H7 (cell line): Measurements from ENCODE around the gene ASRGL1. TPM values are rescaled to one million over a fixed set of nuclear protein-coding genes. Genes with fewer than 3 reads are reported as not detected.
"Not testable (repeated sequence)": the region's sequence is repeated elsewhere in the genome, so short reads cannot be mapped to it uniquely, and the experiment has no call there.

ENCODE experiments used
- DNase-seq: peaks from one replicate; pipeline ENCODE4 v3.0.0; 2012
- H3K27me3 ChIP-seq: 2 replicates; pipeline ENCODE4 v1.6.0; 2011; ENCODE audit warnings: mild to moderate bottlenecking, low read length; ENCODE audit not compliant: control insufficient read depth, insufficient read depth
- H3K36me3 ChIP-seq: replicated peaks from 2 replicates; pipeline ENCODE4 v1.5.1; 2011; ENCODE audit warnings: low read length; ENCODE audit not compliant: control insufficient read depth, insufficient read depth
- H3K4me3 ChIP-seq: 2 replicates; pipeline ENCODE4 v1.5.1; 2011; ENCODE audit warnings: low read depth, mild to moderate bottlenecking, control low read depth, low read length, moderate library complexity; ENCODE audit not compliant: insufficient read depth
- total RNA-seq: library from RNA; depleted of rRNA; stranded (reverse); fragments of >200 nt; shearing (Covaris generic); gene quantifications from 2 replicates; pipeline ENCODE4 v1.2.3, GENCODE V29; 2014; rRNA removed

Gene ASRGL1
- 46.3 and 56.3 TPM in 2 replicates for total RNA-seq

GRCh38 chr11:62337303-62338181 lies at the start of gene ASRGL1:
TSS of gene ASRGL1 (plus strand) at chr11:62337448. CDS start at chr11:62337978, 530 bp downstream.
- H3K27me3 ChIP-seq: peaks cover 4% of the 10 kb centered on the region; the same call in 1 of the 2 replicates
- H3K4me3 ChIP-seq: peak within 1 kb of the TSS; percentile 82
- H3K36me3 ChIP-seq: no peaks in the 10 kb centered on the region
- peak; percentile 93 for DNase-seq

DNA sequence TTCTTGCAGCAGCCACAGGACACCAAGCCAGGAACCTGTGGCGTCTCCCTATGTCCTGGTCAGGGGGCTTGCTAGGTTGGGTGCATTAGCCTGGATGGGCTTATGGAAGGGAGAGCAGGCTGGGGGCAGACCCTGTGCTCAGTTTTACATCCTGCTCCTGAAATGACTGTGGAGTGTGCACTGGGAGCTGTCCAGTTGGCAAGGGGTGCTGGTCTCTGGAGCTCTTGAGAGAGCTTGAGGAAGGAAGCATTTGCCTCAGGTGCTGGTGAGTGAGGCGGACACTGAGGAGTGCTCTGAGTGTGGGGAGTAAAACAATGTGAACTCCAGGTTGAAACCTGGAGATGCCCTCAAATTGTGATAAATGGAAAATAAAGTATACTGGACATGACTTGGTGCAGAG lies 41.7 kb upstream of the ASRGL1 start:
- Histone ChIP-seq H3K4me3 (no peak overlapping the region), H3K27me3 (no peaks in the 10 kb centered on the region; the same call in 1 of the 2 replicates), H3K36me3 (no peaks in the 10 kb centered on the region)
- DNase-seq: peak; percentile 34

DNA sequence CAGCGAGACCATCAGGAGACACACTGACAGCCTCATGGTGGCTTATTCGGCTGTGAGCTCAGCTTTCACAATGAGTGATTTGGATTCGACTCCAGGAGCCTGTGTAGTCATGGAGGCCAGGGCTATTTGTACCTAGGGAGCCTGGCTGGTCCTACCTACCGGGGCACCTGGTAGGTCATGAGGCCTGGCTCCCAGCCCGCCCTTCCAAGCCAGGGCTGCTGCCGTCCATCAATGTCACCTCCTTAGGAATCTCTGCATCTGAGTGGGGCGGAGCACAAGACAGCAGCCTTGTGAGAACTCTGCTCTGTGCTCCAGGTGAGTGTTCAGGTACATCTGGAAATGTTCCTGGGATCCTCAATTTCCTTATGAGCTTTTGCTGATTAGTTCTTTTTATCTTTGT lies 38.3 kb upstream of the ASRGL1 start, which contains the start of gene SCGB1D4:
Gene SCGB1D4 (minus strand): TSS at position 101 of the 400 bp plus-strand sequence. CDS start 65 bp downstream, at position 36.
- Histone ChIP-seq H3K27me3 (no peaks in the 10 kb centered on the region; the same call in none of the 2 replicates), H3K36me3 (no peaks in the 10 kb centered on the region), H3K4me3 (no peak within 1 kb of the TSS)
- DNase-seq: no peak

DNA sequence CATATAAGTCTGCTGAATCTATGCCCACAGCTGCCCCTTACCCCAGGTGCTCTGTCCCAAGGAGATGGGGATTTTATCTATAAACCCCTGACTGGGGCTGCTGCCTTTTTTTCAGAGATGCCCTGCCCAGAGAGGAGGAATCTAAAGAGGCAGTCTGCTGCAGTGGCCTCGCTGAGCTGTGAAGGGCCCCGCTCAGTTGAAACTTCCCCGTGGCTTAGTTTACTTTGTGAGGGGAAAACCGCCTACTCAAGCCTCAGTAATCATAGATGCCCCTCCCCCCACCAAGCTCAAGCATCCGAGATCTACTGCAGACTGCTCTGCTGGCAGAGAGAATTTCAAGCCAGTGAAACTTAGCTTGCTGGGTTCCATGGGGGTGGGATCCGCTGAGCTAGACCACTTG lies 31.0 kb upstream of the ASRGL1 start:
- no peaks in the 10 kb centered on the region for H3K27me3 ChIP-seq
- H3K36me3 ChIP-seq: no peaks in the 10 kb centered on the region
- no peak for DNase-seq
- H3K4me3 ChIP-seq: no peak overlapping the region

DNA sequence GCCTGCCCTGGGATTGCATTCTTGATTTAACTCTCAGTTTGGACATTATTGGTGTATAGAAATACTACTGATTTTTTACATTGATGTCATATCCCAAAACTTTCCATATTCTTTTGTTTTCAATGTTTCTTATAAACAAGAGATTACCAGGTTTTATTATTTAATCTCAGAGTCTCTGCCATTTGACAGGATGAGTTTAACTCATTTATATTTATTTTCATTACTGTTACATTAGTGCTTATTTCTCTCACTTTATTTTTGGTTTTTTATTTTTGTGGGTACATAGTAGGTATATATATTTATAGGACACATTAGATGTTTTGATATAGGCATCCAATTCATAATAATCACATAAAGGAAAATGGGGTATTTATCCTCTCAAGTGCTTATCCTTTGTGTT lies 29.3 kb upstream of the ASRGL1 start:
- Histone ChIP-seq H3K27me3 (no peaks in the 10 kb centered on the region), H3K36me3 (no peaks in the 10 kb centered on the region), H3K4me3 (no peak overlapping the region)
- no peak for DNase-seq

DNA sequence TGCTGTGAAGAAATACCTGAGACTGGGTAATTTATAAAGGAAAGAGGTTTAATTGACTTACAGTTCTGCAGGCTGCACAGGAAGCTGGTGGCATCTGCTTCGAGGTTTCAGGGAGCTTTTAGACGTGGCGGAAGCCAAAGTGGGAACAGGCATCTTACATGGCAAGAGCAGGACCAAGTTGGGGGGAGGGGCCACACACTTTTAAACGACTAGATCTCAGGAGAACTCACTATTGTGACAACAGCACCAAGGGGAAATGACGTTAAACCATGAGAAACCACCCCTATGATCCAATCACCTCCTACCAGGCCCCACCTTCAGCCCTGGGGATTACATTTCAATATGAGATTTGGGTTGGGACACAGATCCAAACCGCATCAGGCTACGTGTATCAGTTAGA lies 27.3 kb upstream of the ASRGL1 start:
- H3K36me3 ChIP-seq: no peaks in the 10 kb centered on the region
- no peak for DNase-seq
- H3K27me3 ChIP-seq: no peaks in the 10 kb centered on the region
- no peak overlapping the region for H3K4me3 ChIP-seq

GRCh38 chr11:62315431-62315830 lies 21.8 kb upstream of the ASRGL1 start:
- H3K36me3 ChIP-seq: no peaks in the 10 kb centered on the region
- H3K4me3 ChIP-seq: no peak overlapping the region
- DNase-seq: no peak
- no peaks in the 10 kb centered on the region for H3K27me3 ChIP-seq

DNA sequence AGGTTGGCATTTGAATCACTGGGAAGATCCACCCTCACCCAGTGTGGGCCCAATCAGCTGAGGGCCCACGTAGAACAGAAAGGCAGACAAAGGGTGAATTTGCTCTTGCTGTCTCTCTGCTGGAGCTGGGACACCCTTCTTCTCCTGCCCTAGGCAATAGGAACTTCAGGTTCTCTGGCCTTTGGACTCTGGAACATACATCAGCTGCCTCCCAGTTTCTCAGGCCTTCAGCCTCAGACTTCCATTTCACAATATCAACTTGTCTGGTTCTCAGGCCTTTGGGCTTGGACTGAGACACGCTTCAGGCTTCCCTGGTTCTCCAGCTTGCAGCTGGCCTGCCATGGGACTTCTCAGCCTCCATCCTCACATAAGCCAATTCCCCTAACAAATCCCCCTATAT lies 14.7 kb upstream of the ASRGL1 start:
- H3K4me3 ChIP-seq: no peak overlapping the region

GRCh38 chr11:62324731-62325556 lies 12.3 kb upstream of the ASRGL1 start:
- no peak overlapping the region for H3K4me3 ChIP-seq

More for the DNA sequence above, 14.7 kb upstream of the ASRGL1 start:
- no peak for DNase-seq
- Histone ChIP-seq H3K36me3 (no peaks in the 10 kb centered on the region), H3K27me3 (no peaks in the 10 kb centered on the region)

DNA sequence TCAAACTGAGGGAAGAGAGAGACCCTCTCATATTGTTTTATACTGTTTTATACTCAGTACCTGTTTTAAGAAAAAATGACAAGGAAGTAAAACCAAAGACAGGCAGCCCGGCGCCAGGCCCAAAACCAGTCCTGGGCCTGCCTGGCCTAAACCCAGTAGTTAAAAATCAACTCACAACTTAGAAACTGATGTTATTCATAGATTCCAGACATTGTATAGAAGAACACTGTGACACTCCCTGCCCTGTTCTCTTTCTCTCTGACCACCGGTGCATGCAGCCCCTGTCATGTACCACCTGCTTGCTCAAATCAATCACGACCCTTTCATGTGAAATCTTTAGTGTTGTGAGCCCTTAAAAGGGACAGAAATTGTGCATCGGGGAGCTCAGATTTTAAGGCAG lies 11.5 kb upstream of the ASRGL1 start:
- not testable (repeated sequence) for H3K36me3 ChIP-seq, DNase-seq

More at GRCh38 chr11:62324731-62325556, 12.3 kb upstream of the ASRGL1 start:
- Histone ChIP-seq H3K27me3 (no peaks in the 10 kb centered on the region), H3K36me3 (no peaks in the 10 kb centered on the region)
- peak; percentile 83 for DNase-seq

GRCh38 chr11:62326719-62327118 lies 10.5 kb upstream of the ASRGL1 start:
- not testable (repeated sequence) for H3K27me3 ChIP-seq

More for the DNA sequence above, 11.5 kb upstream of the ASRGL1 start:
- H3K27me3 ChIP-seq, H3K4me3 ChIP-seq: not testable (repeated sequence)

GRCh38 chr11:62327541-62327940 lies 9.7 kb upstream of the ASRGL1 start:
- H3K36me3 ChIP-seq, DNase-seq, H3K4me3 ChIP-seq, H3K27me3 ChIP-seq: not testable (repeated sequence)

More at GRCh38 chr11:62326719-62327118, 10.5 kb upstream of the ASRGL1 start:
- not testable (repeated sequence) for DNase-seq, H3K36me3 ChIP-seq, H3K4me3 ChIP-seq

DNA sequence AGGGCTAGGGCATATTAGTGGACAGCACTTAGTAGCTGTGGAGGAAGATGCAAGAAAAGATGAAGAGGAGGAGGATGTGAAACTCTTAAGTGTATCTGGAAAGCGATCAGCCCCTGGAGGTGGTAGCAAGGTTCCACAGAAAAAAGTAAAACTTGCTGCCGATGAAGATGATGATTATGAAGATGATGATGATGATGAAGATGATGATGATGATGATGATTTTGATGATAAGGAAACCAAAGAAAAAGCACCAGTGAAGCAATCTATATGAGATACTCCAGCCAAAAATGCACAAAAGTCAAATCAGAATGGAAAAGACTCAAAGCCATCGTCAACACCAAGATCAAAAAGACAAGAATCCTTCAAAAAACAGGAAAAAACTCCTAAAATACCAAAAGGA lies 6.0 kb upstream of the ASRGL1 start:
- not testable (repeated sequence) for DNase-seq, H3K36me3 ChIP-seq, H3K4me3 ChIP-seq, H3K27me3 ChIP-seq

GRCh38 chr11:62333768-62334167 lies 3.5 kb upstream of the ASRGL1 start:
- Histone ChIP-seq H3K36me3 (no peaks in the 10 kb centered on the region), H3K4me3 (no peak overlapping the region), H3K27me3 (peaks cover 4% of the 10 kb centered on the region; the same call in 1 of the 2 replicates)
- no peak for DNase-seq
